ENCODE measurements around the gene TACR1. TPM values are rescaled to one million over a fixed set of nuclear protein-coding genes. Genes with fewer than 3 reads are reported as not detected.
A peak's percentile ranks its signal among the peaks of the same experiment; 100 is the strongest.

TACR1 gene
- total and polyA plus RNA-seq, 3 experiments from 2014 or later = not detected

GRCh38 chr2:75045526-75046050 is 153.7 kb downstream of the TACR1 start:
- no peak for DNase-seq
- Histone ChIP-seq H3K27ac (ENCODE audit: low read depth, low read length) (no peak overlapping the region), H3K9me3 (ENCODE audit: low read length) (no peaks in the 10 kb centered on the region), H3K4me1 (ENCODE audit: insufficient read depth, low read length) (no peaks in the 10 kb centered on the region), H3K4me3 (ENCODE audit: low read length) (no peak overlapping the region), H3K36me3 (ENCODE audit: insufficient read depth, low read length) (no peaks in the 10 kb centered on the region), H3K27me3 (ENCODE audit: insufficient read depth, low read length, poor library complexity, severe bottlenecking) (no peaks in the 10 kb centered on the region)
- Mint-ChIP-seq H3K9me3 (no peaks in the 10 kb centered on the region), H3K27ac (no peak overlapping the region), H3K36me3 (peaks cover 0 to 2% (median 0%) of the 10 kb centered on the region in 3 donors), H3K4me1 (no peaks in the 10 kb centered on the region), H3K27me3 (no peaks in the 10 kb centered on the region), H3K4me3 (no peak overlapping the region)
- CTCF ChIA-PET = no interaction called here
- POLR2A ChIA-PET = no interaction called here

GRCh38 chr2:75044291-75044690 is 155.0 kb downstream of the TACR1 start:
- Histone ChIP-seq H3K27me3 (ENCODE audit: insufficient read depth, low read length, poor library complexity, severe bottlenecking) (no peaks in the 10 kb centered on the region), H3K9me3 (ENCODE audit: low read length) (no peaks in the 10 kb centered on the region), H3K36me3 (ENCODE audit: insufficient read depth, low read length) (no peaks in the 10 kb centered on the region), H3K4me1 (ENCODE audit: insufficient read depth, low read length) (no peaks in the 10 kb centered on the region), H3K4me3 (ENCODE audit: low read length) (no peak overlapping the region), H3K27ac (ENCODE audit: low read depth, low read length) (no peak overlapping the region)
- H3K27me3 Mint-ChIP-seq = no peaks in the 10 kb centered on the region
- CTCF ChIA-PET = no interaction called here
- POLR2A ChIA-PET = no interaction called here
- no peak overlapping the region for H3K4me3 Mint-ChIP-seq
- no peaks in the 10 kb centered on the region for H3K9me3 Mint-ChIP-seq
- no peak for DNase-seq
- H3K4me1 Mint-ChIP-seq = no peaks in the 10 kb centered on the region
- H3K36me3 Mint-ChIP-seq = peaks cover 0 to 2% (median 0%) of the 10 kb centered on the region in 3 donors
- no peak overlapping the region for H3K27ac Mint-ChIP-seq

DNA sequence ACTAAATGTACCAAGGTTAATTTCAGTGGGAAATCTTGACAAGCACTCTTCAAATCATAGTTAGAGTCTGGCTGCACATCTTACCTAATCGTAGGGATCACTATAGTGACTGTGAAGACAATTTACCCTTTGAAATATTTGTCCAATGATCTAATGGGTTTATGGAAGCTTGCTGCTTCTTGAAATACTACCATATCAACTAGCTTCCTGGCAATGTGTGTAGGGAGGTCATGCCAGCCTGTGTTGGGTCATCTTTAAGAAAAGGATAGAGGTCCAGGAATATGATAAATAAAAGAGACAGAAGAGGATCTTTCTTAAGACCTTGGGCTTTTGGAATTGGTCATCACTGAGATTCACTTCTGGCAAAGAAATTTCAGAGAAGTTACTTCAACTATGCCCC is 156.5 kb downstream of the TACR1 start:
- H3K27me3 Mint-ChIP-seq = no peaks in the 10 kb centered on the region
- Histone ChIP-seq H3K4me3 (ENCODE audit: low read length) (no peak overlapping the region), H3K27me3 (ENCODE audit: insufficient read depth, low read length, poor library complexity, severe bottlenecking) (no peaks in the 10 kb centered on the region), H3K4me1 (ENCODE audit: insufficient read depth, low read length) (no peaks in the 10 kb centered on the region), H3K36me3 (ENCODE audit: insufficient read depth, low read length) (no peaks in the 10 kb centered on the region), H3K9me3 (ENCODE audit: low read length) (no peaks in the 10 kb centered on the region), H3K27ac (ENCODE audit: low read depth, low read length) (no peak overlapping the region)
- ChIA-PET CTCF (no interaction called here), POLR2A (no interaction called here)
- no peaks in the 10 kb centered on the region for H3K9me3 Mint-ChIP-seq
- H3K4me3 Mint-ChIP-seq = no peak overlapping the region
- no peak for DNase-seq
- H3K27ac Mint-ChIP-seq = no peak overlapping the region
- H3K36me3 Mint-ChIP-seq = peaks cover 0 to 2% (median 0%) of the 10 kb centered on the region in 3 donors
- no peaks in the 10 kb centered on the region for H3K4me1 Mint-ChIP-seq

GRCh38 chr2:75041731-75042600 is 157.4 kb downstream of the TACR1 start:
- Mint-ChIP-seq H3K36me3 (peaks cover 0 to 2% (median 0%) of the 10 kb centered on the region in 3 donors), H3K4me3 (peak overlapping the region in 1 of 7 donors; percentile 8), H3K9me3 (no peaks in the 10 kb centered on the region), H3K27me3 (no peaks in the 10 kb centered on the region), H3K27ac (no peak overlapping the region), H3K4me1 (no peaks in the 10 kb centered on the region)
- Histone ChIP-seq H3K27ac (ENCODE audit: low read depth, low read length) (no peak overlapping the region), H3K27me3 (ENCODE audit: insufficient read depth, low read length, poor library complexity, severe bottlenecking) (no peaks in the 10 kb centered on the region), H3K36me3 (ENCODE audit: insufficient read depth, low read length) (no peaks in the 10 kb centered on the region), H3K9me3 (ENCODE audit: low read length) (no peaks in the 10 kb centered on the region), H3K4me1 (ENCODE audit: insufficient read depth, low read length) (no peaks in the 10 kb centered on the region), H3K4me3 (ENCODE audit: low read length) (no peak overlapping the region)
- ChIA-PET POLR2A (no interaction called here), CTCF (no interaction called here)
- DNase-seq = no peak

DNA sequence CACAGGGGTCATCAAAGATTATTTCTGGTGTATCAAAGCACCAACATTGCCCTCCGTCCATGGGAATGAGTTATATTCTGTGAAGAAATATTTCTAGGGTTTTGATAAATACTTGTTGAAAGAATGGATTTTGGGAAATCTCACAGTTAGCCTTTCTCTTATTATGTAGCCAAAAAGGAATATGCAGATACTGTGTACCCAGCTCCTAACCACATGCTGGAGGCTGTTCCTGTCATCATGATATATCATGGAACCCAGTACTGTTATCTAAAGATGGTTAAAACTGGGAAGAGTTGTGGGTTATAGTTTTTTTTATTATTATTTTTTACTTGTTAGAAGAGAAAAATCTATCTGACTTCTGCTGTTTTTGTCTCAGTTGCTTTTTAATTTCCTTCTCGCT is 158.1 kb downstream of the TACR1 start:
- H3K27ac Mint-ChIP-seq = no peak overlapping the region
- peaks cover 0 to 2% (median 0%) of the 10 kb centered on the region in 3 donors for H3K36me3 Mint-ChIP-seq
- no peaks in the 10 kb centered on the region for H3K9me3 ChIP-seq (ENCODE audit: low read length)
- H3K4me1 ChIP-seq (ENCODE audit: insufficient read depth, low read length) = no peaks in the 10 kb centered on the region
- ChIA-PET CTCF (no interaction called here), POLR2A (no interaction called here)
- H3K4me3 ChIP-seq (ENCODE audit: low read length) = no peak overlapping the region
- no peak overlapping the region for H3K27ac ChIP-seq (ENCODE audit: low read depth, low read length)
- no peak for DNase-seq
- no peaks in the 10 kb centered on the region for H3K27me3 ChIP-seq (ENCODE audit: insufficient read depth, low read length, poor library complexity, severe bottlenecking)
- no peaks in the 10 kb centered on the region for H3K27me3 Mint-ChIP-seq
- H3K4me3 Mint-ChIP-seq = no peak overlapping the region
- H3K36me3 ChIP-seq (ENCODE audit: insufficient read depth, low read length) = no peaks in the 10 kb centered on the region
- no peaks in the 10 kb centered on the region for H3K9me3 Mint-ChIP-seq
- no peaks in the 10 kb centered on the region for H3K4me1 Mint-ChIP-seq

DNA sequence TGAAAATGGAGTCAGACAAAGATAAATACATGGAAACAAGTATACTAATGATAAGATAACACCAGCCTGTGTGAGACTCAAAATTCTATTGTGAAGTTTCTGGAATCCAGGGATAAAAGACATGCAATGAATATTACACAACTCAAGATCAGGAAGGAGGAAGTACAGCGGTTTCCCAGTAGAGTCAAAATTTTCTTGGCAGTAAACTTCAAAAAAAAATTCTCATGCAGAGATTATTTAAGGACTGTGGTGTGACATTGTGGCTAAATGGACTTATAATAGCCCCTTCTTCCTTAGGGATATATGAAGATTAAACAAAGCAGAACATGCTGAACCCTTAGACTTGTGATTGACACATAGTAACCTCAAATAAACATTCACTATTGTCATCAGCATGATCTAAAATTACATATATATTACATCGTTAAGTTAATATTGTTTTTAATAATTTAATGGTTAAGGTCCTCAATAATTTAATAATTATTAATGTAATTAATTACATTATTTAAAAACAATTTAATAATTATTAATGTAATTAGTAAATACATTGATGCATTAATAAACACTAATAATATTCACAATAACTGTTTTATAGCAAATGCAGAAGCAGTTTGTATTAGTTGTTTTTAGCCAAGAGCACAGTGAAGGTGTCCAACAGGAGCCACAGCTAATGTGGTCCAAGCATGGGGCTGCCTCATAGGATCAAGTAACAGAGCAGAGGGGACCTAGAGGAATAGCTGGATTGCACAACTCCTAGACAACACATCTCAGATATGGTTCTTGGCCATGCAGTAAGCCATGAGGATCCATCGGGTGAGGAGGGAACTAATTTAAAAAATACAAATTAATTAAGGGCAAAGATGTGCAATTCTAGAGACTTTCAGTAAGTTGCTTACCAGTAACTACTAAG is 163.6 kb downstream of the TACR1 start:
- H3K36me3 ChIP-seq (ENCODE audit: insufficient read depth, low read length) = no peaks in the 10 kb centered on the region
- Mint-ChIP-seq H3K4me1 (no peaks in the 10 kb centered on the region), H3K36me3 (peaks cover 0 to 6% (median 0%) of the 10 kb centered on the region in 3 donors), H3K9me3 (no peaks in the 10 kb centered on the region), H3K27ac (no peak overlapping the region), H3K4me3 (no peak overlapping the region), H3K27me3 (no peaks in the 10 kb centered on the region)
- no peaks in the 10 kb centered on the region for H3K4me1 ChIP-seq (ENCODE audit: insufficient read depth, low read length)
- CTCF ChIA-PET = interaction anchor here (1.1 kb wide), 1 partner anchor 116 kb away, joined by 3 read pairs; no protein-coding TSS in a partner anchor
- POLR2A ChIA-PET = no interaction called here
- no peak overlapping the region for H3K27ac ChIP-seq (ENCODE audit: low read depth, low read length)
- no peaks in the 10 kb centered on the region for H3K9me3 ChIP-seq (ENCODE audit: low read length)
- no peak for DNase-seq
- no peaks in the 10 kb centered on the region for H3K27me3 ChIP-seq (ENCODE audit: insufficient read depth, low read length, poor library complexity, severe bottlenecking)
- no peak overlapping the region for H3K4me3 ChIP-seq (ENCODE audit: low read length)

DNA sequence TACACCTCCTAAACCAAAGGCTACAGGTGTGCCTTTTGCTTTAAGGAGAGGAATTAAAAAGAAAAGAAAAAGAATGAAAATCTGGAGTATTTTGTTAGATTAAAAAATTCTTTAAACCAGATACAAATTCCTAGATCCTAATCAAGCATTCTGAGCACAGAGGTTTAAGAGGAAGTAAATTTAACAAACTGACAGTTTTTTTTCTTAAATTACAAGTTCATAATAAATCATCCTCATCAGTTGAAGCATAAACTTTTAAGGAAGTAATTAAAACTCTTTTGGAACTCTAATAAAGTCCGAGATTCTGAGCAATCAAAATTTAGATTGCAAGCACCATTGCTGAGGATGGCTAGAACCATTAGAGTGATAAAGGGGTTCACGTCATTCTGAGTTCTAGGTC is 165.8 kb downstream of the TACR1 start:
- H3K4me3 Mint-ChIP-seq = no peak overlapping the region
- no peaks in the 10 kb centered on the region for H3K27me3 ChIP-seq (ENCODE audit: insufficient read depth, low read length, poor library complexity, severe bottlenecking)
- POLR2A ChIA-PET = no interaction called here
- no peaks in the 10 kb centered on the region for H3K4me1 ChIP-seq (ENCODE audit: insufficient read depth, low read length)
- H3K4me3 ChIP-seq (ENCODE audit: low read length) = no peak overlapping the region
- no peaks in the 10 kb centered on the region for H3K27me3 Mint-ChIP-seq
- H3K4me1 Mint-ChIP-seq = no peaks in the 10 kb centered on the region
- peaks cover 0 to 6% (median 0%) of the 10 kb centered on the region in 3 donors for H3K36me3 Mint-ChIP-seq
- no peak for DNase-seq
- no peaks in the 10 kb centered on the region for H3K9me3 Mint-ChIP-seq
- CTCF ChIA-PET = no interaction called here
- no peak overlapping the region for H3K27ac Mint-ChIP-seq
- no peak overlapping the region for H3K27ac ChIP-seq (ENCODE audit: low read depth, low read length)
- no peaks in the 10 kb centered on the region for H3K9me3 ChIP-seq (ENCODE audit: low read length)
- H3K36me3 ChIP-seq (ENCODE audit: insufficient read depth, low read length) = no peaks in the 10 kb centered on the region

Measured in CD8-positive, alpha-beta memory T cell (primary cell).